ENCODE results near the gene ZNF581. TPM values are rescaled to one million over a fixed set of nuclear protein-coding genes. Genes with fewer than 3 reads are reported as not detected.

ZNF581 gene
- total and polyA plus RNA-seq, 2 experiments from 2014 or later = 22.3 to 42.0 TPM

- H3K9me3 ChIP-seq (ENCODE audit: low read depth) = no peaks in the 10 kb centered on the region
- TF ChIP-seq CTCF (IDR thresholded peaks at IDR 0.05; ENCODE audit: low read depth, low read length) = no peak
- H3K27ac ChIP-seq = no peak overlapping the region
- peak in 1 of 2 donors; percentile 13 for DNase-seq (ENCODE audit: low read depth in 1 of 2, low spot score in 1 of 2)
- peaks cover 5% of the 10 kb centered on the region for H3K36me3 ChIP-seq
- H3K27me3 ChIP-seq = no peaks in the 10 kb centered on the region
- peaks cover 13% of the 10 kb centered on the region for H3K4me1 ChIP-seq (ENCODE audit: low read depth)
- no peak overlapping the region for H3K4me3 ChIP-seq
These were observed 13.7 kb downstream of the ZNF581 start for GRCh38 chr19:55656988-55657747.

GRCh38 chr19:55658846-55659459, 15.5 kb downstream of the ZNF581 start:
- Histone ChIP-seq H3K4me1 (ENCODE audit: low read depth) (peaks cover 13% of the 10 kb centered on the region), H3K9me3 (ENCODE audit: low read depth) (no peaks in the 10 kb centered on the region), H3K36me3 (peaks cover 22% of the 10 kb centered on the region), H3K27ac (no peak overlapping the region), H3K27me3 (no peaks in the 10 kb centered on the region), H3K4me3 (no peak overlapping the region)
- no peak for TF ChIP-seq CTCF (IDR thresholded peaks at IDR 0.05; ENCODE audit: low read depth, low read length)
- DNase-seq (ENCODE audit: low read depth in 1 of 2, low spot score in 1 of 2) = no peak

GRCh38 chr19:55659822-55660221, 16.4 kb downstream of the ZNF581 start:
- Histone ChIP-seq H3K4me1 (ENCODE audit: low read depth) (peaks cover 13% of the 10 kb centered on the region), H3K4me3 (no peak overlapping the region), H3K36me3 (peaks cover 28% of the 10 kb centered on the region)

GRCh38 chr19:55660404-55660803, 17.0 kb downstream of the ZNF581 start:
- H3K27ac ChIP-seq = no peak overlapping the region
- H3K4me3 ChIP-seq = no peak overlapping the region
- peaks cover 13% of the 10 kb centered on the region for H3K4me1 ChIP-seq (ENCODE audit: low read depth)
- H3K36me3 ChIP-seq = peaks cover 28% of the 10 kb centered on the region
- no peaks in the 10 kb centered on the region for H3K9me3 ChIP-seq (ENCODE audit: low read depth)
- no peaks in the 10 kb centered on the region for H3K27me3 ChIP-seq
- DNase-seq (ENCODE audit: low read depth in 1 of 2, low spot score in 1 of 2) = no peak
- no peak for TF ChIP-seq CTCF (IDR thresholded peaks at IDR 0.05; ENCODE audit: low read depth, low read length)

More at GRCh38 chr19:55659822-55660221, 16.4 kb downstream of the ZNF581 start:
- no peak for DNase-seq (ENCODE audit: low read depth in 1 of 2, low spot score in 1 of 2)
- no peaks in the 10 kb centered on the region for H3K27me3 ChIP-seq
- H3K9me3 ChIP-seq (ENCODE audit: low read depth) = no peaks in the 10 kb centered on the region
- TF ChIP-seq CTCF (IDR thresholded peaks at IDR 0.05; ENCODE audit: low read depth, low read length) = no peak
- no peak overlapping the region for H3K27ac ChIP-seq

GRCh38 chr19:55660991-55661390, 17.5 kb downstream of the ZNF581 start:
- no peak for DNase-seq (ENCODE audit: low read depth in 1 of 2, low spot score in 1 of 2)
- no peaks in the 10 kb centered on the region for H3K27me3 ChIP-seq
- H3K36me3 ChIP-seq = peaks cover 30% of the 10 kb centered on the region
- peaks cover 11% of the 10 kb centered on the region for H3K4me1 ChIP-seq (ENCODE audit: low read depth)
- H3K27ac ChIP-seq = no peak overlapping the region
- no peaks in the 10 kb centered on the region for H3K9me3 ChIP-seq (ENCODE audit: low read depth)
- no peak for TF ChIP-seq CTCF (IDR thresholded peaks at IDR 0.05; ENCODE audit: low read depth, low read length)
- no peak overlapping the region for H3K4me3 ChIP-seq
